ENCODE results near the gene METTL5.
A peak's percentile ranks its signal among the peaks of the same experiment; 100 is the strongest.
"Not testable (repeated sequence)": the region's sequence is repeated elsewhere in the genome, so short reads cannot be mapped to it uniquely, and the experiment has no call there.

Gene METTL5

GRCh38 chr2:169828141-169828811 lies 3.6 kb upstream of the METTL5 start:
- DNase-seq (ENCODE audit: low spot score), result peak; percentile 71

- DNase-seq (ENCODE audit: low spot score), result peak; percentile 96
These were observed 2.8 kb upstream of the METTL5 start, which contains the start of gene UBR3 for GRCh38 chr2:169827272-169828140. UBR3 (plus strand) TSS chr2:169827454; CDS start chr2:169827508, 54 bp downstream.

- DNase-seq (ENCODE audit: low spot score), result peak; percentile 18
These were observed 721 bp downstream of the METTL5 start for GRCh38 chr2:169823996-169824372.

- no peak for DNase-seq (ENCODE audit: low spot score)
These were observed 1.8 kb downstream of the METTL5 start for GRCh38 chr2:169822785-169823392.

GRCh38 chr2:169822036-169822435 lies 2.7 kb downstream of the METTL5 start:
- DNase-seq (ENCODE audit: low spot score), result no peak

GRCh38 chr2:169820101-169820500 lies 4.6 kb downstream of the METTL5 start:
- DNase-seq (ENCODE audit: low spot score), result not testable (repeated sequence)

- no peak for DNase-seq (ENCODE audit: low spot score)
These were observed 5.6 kb downstream of the METTL5 start for GRCh38 chr2:169819106-169819505.

- no peak for DNase-seq (ENCODE audit: low spot score)
These were observed 6.5 kb downstream of the METTL5 start for GRCh38 chr2:169818241-169818640.

GRCh38 chr2:169817369-169817768 lies 7.3 kb downstream of the METTL5 start:
- not testable (repeated sequence) for DNase-seq (ENCODE audit: low spot score)

GRCh38 chr2:169816961-169817360 lies 7.7 kb downstream of the METTL5 start:
- DNase-seq (ENCODE audit: low spot score), result not testable (repeated sequence)

GRCh38 chr2:169815849-169816248 lies 8.9 kb downstream of the METTL5 start:
- DNase-seq (ENCODE audit: low spot score), result peak; percentile 39

- DNase-seq (ENCODE audit: low spot score), result peak; percentile 45
These were observed 16.5 kb downstream of the METTL5 start for GRCh38 chr2:169808221-169808620.

GRCh38 chr2:169806586-169806985 lies 18.1 kb downstream of the METTL5 start:
- no peak for DNase-seq (ENCODE audit: low spot score)

GRCh38 chr2:169803480-169803879 lies 21.2 kb downstream of the METTL5 start:
- no peak for DNase-seq (ENCODE audit: low spot score)

GRCh38 chr2:169798718-169799592 lies 25.8 kb downstream of the METTL5 start, which contains the start of gene SSB:
SSB (plus strand) TSS chr2:169798871; CDS start chr2:169800961, 2,090 bp downstream.
- peak; percentile 96 for DNase-seq (ENCODE audit: low spot score)

GRCh38 chr2:169798397-169798717 lies 26.3 kb downstream of the METTL5 start:
- DNase-seq (ENCODE audit: low spot score), result no peak

- DNase-seq (ENCODE audit: low spot score), result no peak
These were observed 27.1 kb downstream of the METTL5 start for GRCh38 chr2:169797601-169798000.

GRCh38 chr2:169796441-169796840 lies 28.3 kb downstream of the METTL5 start:
- no peak for DNase-seq (ENCODE audit: low spot score)

GRCh38 chr2:169795181-169795580 lies 29.5 kb downstream of the METTL5 start:
- no peak for DNase-seq (ENCODE audit: low spot score)

GRCh38 chr2:169790581-169790980 lies 34.1 kb downstream of the METTL5 start:
- no peak for DNase-seq (ENCODE audit: low spot score)

GRCh38 chr2:169782513-169782912 lies 42.2 kb downstream of the METTL5 start:
- no peak for DNase-seq (ENCODE audit: low spot score)
